H9 (cell line): ENCODE measurements around the gene MYO1E. TPM values are rescaled to one million over a fixed set of nuclear protein-coding genes. Genes with fewer than 3 reads are reported as not detected.
"Not testable (repeated sequence)": the region's sequence is repeated elsewhere in the genome, so short reads cannot be mapped to it uniquely, and the experiment has no call there.

Experiments
- DNase-seq: peaks from one replicate; pipeline ENCODE4 v3.0.0-alpha.2; 2017
- H2AFZ ChIP-seq: one replicate; pipeline ENCODE4 v1.6.1; 2013; ENCODE audit warnings: mild to moderate bottlenecking, low read length, control low read depth, moderate library complexity
- H2AK5ac ChIP-seq: 2 replicates; pipeline ENCODE4 v1.6.1; 2013; ENCODE audit warnings: low read length, control low read depth, mixed read lengths; ENCODE audit not compliant: insufficient read length
- H2BK120ac ChIP-seq: one replicate; pipeline ENCODE4 v1.6.1; 2013; ENCODE audit warnings: low read depth, mild to moderate bottlenecking, low read length, control low read depth, inconsistent platforms; ENCODE audit not compliant: poor library complexity, severe bottlenecking
- H2BK12ac ChIP-seq: 2 replicates; pipeline ENCODE4 v1.6.1; 2013; ENCODE audit warnings: low read length, control low read depth, mixed read lengths, low read depth; ENCODE audit not compliant: insufficient read length
- H2BK15ac ChIP-seq: 2 replicates; pipeline ENCODE4 v1.6.1; 2013; ENCODE audit warnings: low read depth, low read length, control low read depth
- H2BK20ac ChIP-seq: one replicate; pipeline ENCODE4 v1.6.1; 2013; ENCODE audit warnings: low read depth, mild to moderate bottlenecking, low read length, control low read depth, inconsistent platforms; ENCODE audit not compliant: poor library complexity, severe bottlenecking
- H2BK5ac ChIP-seq: 2 replicates; pipeline ENCODE4 v1.6.1; 2013; ENCODE audit warnings: low read length, control low read depth, mixed read lengths; ENCODE audit not compliant: insufficient read length
- H3K14ac ChIP-seq: 2 replicates; pipeline ENCODE4 v1.6.1; 2013; ENCODE audit warnings: low read length, control low read depth; ENCODE audit not compliant: insufficient read depth
- H3K18ac ChIP-seq: 2 replicates; pipeline ENCODE4 v1.6.1; 2013; ENCODE audit warnings: low read depth, mild to moderate bottlenecking, mixed read lengths, low read length, control low read depth; ENCODE audit not compliant: insufficient read length
- H3K23ac ChIP-seq: 2 replicates; pipeline ENCODE4 v1.6.1; 2013; ENCODE audit warnings: low read length, control low read depth, mixed read lengths, low read depth; ENCODE audit not compliant: insufficient read length
- H3K23me2 ChIP-seq: 2 replicates; pipeline ENCODE4 v1.6.1; 2013; ENCODE audit warnings: low read depth, mild to moderate bottlenecking, mixed read lengths, low read length, control low read depth; ENCODE audit not compliant: insufficient read length, poor library complexity, severe bottlenecking
- H3K27ac ChIP-seq: 2 replicates; pipeline ENCODE4 v1.5.1; 2013; ENCODE audit warnings: low read length, control low read depth, mixed read lengths, low read depth; ENCODE audit not compliant: insufficient read length
- H3K27me3 ChIP-seq: 2 replicates; pipeline ENCODE4 v1.6.1; 2013; ENCODE audit warnings: low read length, control low read depth, inconsistent platforms; ENCODE audit not compliant: insufficient read depth
- H3K4ac ChIP-seq: 2 replicates; pipeline ENCODE4 v1.6.1; 2013; ENCODE audit warnings: low read depth, mild to moderate bottlenecking, control low read depth, inconsistent platforms, low read length, moderate library complexity
- H3K4me1 ChIP-seq: 2 replicates; pipeline ENCODE4 v1.6.1; 2013; ENCODE audit warnings: low read length, control low read depth, inconsistent platforms; ENCODE audit not compliant: insufficient read depth
- H3K4me2 ChIP-seq: 2 replicates; pipeline ENCODE4 v1.6.1; 2013; ENCODE audit warnings: low read length, control low read depth, mixed read lengths; ENCODE audit not compliant: insufficient read length, insufficient read depth
- H3K56ac ChIP-seq: 2 replicates; pipeline ENCODE4 v1.6.1; 2013; ENCODE audit warnings: low read depth, mild to moderate bottlenecking, mixed read lengths, low read length, control low read depth; ENCODE audit not compliant: insufficient read length
- H3K79me1 ChIP-seq: 2 replicates; pipeline ENCODE4 v1.6.1; 2013; ENCODE audit warnings: low read depth, mild to moderate bottlenecking, moderate library complexity, low read length, control low read depth, inconsistent platforms; ENCODE audit not compliant: insufficient read depth, poor library complexity, severe bottlenecking
- H3K79me2 ChIP-seq: 2 replicates; pipeline ENCODE4 v1.6.1; 2013; ENCODE audit warnings: low read length, control low read depth, inconsistent platforms; ENCODE audit not compliant: insufficient read depth
- H3K9ac ChIP-seq: 2 replicates; pipeline ENCODE4 v1.6.1; 2013; ENCODE audit warnings: low read length, control low read depth, mixed read lengths; ENCODE audit not compliant: insufficient read length; ENCODE audit errors: extremely low read depth
- H3K9me3 ChIP-seq: one replicate; pipeline ENCODE4 v1.6.1; 2013; ENCODE audit warnings: low read depth, low read length, inconsistent platforms; ENCODE audit not compliant: control insufficient read depth
- H3T11ph ChIP-seq: one replicate; pipeline ENCODE4 v1.6.1; 2013; ENCODE audit warnings: mild to moderate bottlenecking, low read length, control low read depth, inconsistent platforms
- H4K20me1 ChIP-seq: one replicate; pipeline ENCODE4 v1.6.1; 2013; ENCODE audit not compliant: control insufficient read depth, insufficient read length, insufficient read depth
- H4K5ac ChIP-seq: 2 replicates; pipeline ENCODE4 v1.6.1; 2013; ENCODE audit warnings: low read depth, mild to moderate bottlenecking, mixed read lengths, low read length, control low read depth; ENCODE audit not compliant: insufficient read length
- H4K8ac ChIP-seq: replicated peaks from 2 replicates; pipeline ENCODE4 v1.6.1; 2013; ENCODE audit warnings: low read length, control low read depth, mixed read lengths, low read depth; ENCODE audit not compliant: insufficient read length
- H4K91ac ChIP-seq: 2 replicates; pipeline ENCODE4 v1.6.1; 2013; ENCODE audit warnings: low read depth, mild to moderate bottlenecking, moderate library complexity, mixed read lengths, low read length, control low read depth; ENCODE audit not compliant: insufficient read length
- H3K27ac Mint-ChIP-seq, 3 experiments: 2 replicates in 2 of 3; 3 replicates in 1 of 3; pipeline ENCODE4 v1.8.0; 2020 to 2021; ENCODE audit warnings: mixed read lengths in 3 of 3, mild to moderate bottlenecking in 1 of 3, moderate library complexity in 1 of 3
- H3K27me3 Mint-ChIP-seq: 2 replicates; pipeline ENCODE4 v1.8.0; 2021; ENCODE audit warnings: low read depth, mild to moderate bottlenecking, moderate library complexity, mixed read lengths
- H3K36me3 Mint-ChIP-seq, 3 experiments: 2 replicates in 2 of 3; 3 replicates in 1 of 3; pipeline ENCODE4 v1.8.0; 2020 to 2021; ENCODE audit warnings: low read depth in 3 of 3, mixed read lengths in 3 of 3; ENCODE audit not compliant: insufficient read depth in 1 of 3
- H3K4me1 Mint-ChIP-seq, 2 experiments: 2 replicates each; pipeline ENCODE4 v1.8.0; 2020; ENCODE audit warnings: mixed read lengths in 2 of 2
- H3K4me3 Mint-ChIP-seq, 2 experiments: 2 replicates in 1 of 2; 3 replicates in 1 of 2; pipeline ENCODE4 v1.8.0; 2020 to 2021; ENCODE audit warnings: mild to moderate bottlenecking in 2 of 2, mixed read lengths in 2 of 2, moderate library complexity in 1 of 2
- H3K9me3 Mint-ChIP-seq, 2 experiments: 2 replicates in 1 of 2; 3 replicates in 1 of 2; pipeline ENCODE4 v1.8.0; 2020; ENCODE audit warnings: mild to moderate bottlenecking in 2 of 2, mixed read lengths in 2 of 2, moderate library complexity in 1 of 2
- WGBS: extraction: QIAGEN DNeasy Blood & Tissue Kit; methylation state at CpG from one replicate; pipeline ENCODE4 v1.1.7; 2013; ENCODE audit warnings: missing lambda C conversion rate, low lambda C conversion rate, mixed read lengths; ENCODE audit not compliant: insufficient read length; ENCODE audit errors: extremely low coverage; 5-methylcytosine and 5-hydroxymethylcytosine counted together
- total RNA-seq: library from RNA; stranded (reverse); gene quantifications from 2 replicates; pipeline ENCODE4 v1.2.1, GENCODE V29; 2021

Gene MYO1E
- total RNA-seq, 1 experiment from 2014 or later = 235 TPM

- not testable (repeated sequence) for H2BK12ac ChIP-seq
- no CpG with 5 or more reads among the region's 4 CpGs for WGBS
Observed at GRCh38 chr15:59125683-59126082, 247.0 kb downstream of the MYO1E start.

More at GRCh38 chr15:59125683-59126082, 247.0 kb downstream of the MYO1E start:
- H3K9me3 ChIP-seq, H4K8ac ChIP-seq, H2BK120ac ChIP-seq, H3K27ac ChIP-seq, H2BK15ac ChIP-seq, H2AFZ ChIP-seq, H3K27me3 Mint-ChIP-seq, H3K79me1 ChIP-seq, H3K23me2 ChIP-seq, H3K4me3 Mint-ChIP-seq, H4K20me1 ChIP-seq, H3K4me2 ChIP-seq, H3K56ac ChIP-seq, DNase-seq, H2AK5ac ChIP-seq, H4K91ac ChIP-seq, H4K5ac ChIP-seq, H3T11ph ChIP-seq, H3K23ac ChIP-seq, H2BK20ac ChIP-seq, H3K4me1 Mint-ChIP-seq, H2BK5ac ChIP-seq, H3K27ac Mint-ChIP-seq, H3K18ac ChIP-seq, H3K27me3 ChIP-seq, H3K4ac ChIP-seq, H3K79me2 ChIP-seq, H3K14ac ChIP-seq, H3K4me1 ChIP-seq, H3K9ac ChIP-seq: not testable (repeated sequence)
- Mint-ChIP-seq H3K36me3 (peaks cover 75 to 94% (median 92%) of the 10 kb centered on the region in 3 experiments), H3K9me3 (peaks cover 31 to 41% of the 10 kb centered on the region in 2 experiments)
